ENCODE results near the gene PHKB. TPM values are rescaled to one million over a fixed set of nuclear protein-coding genes. Genes with fewer than 3 reads are reported as not detected.

Gene PHKB
- total and polyA plus RNA-seq, 2 of the 8 experiments (the other 6 are each of a cell fraction or from before 2014, with no cell fraction given) = 18.6 to 38.3 TPM

DNA sequence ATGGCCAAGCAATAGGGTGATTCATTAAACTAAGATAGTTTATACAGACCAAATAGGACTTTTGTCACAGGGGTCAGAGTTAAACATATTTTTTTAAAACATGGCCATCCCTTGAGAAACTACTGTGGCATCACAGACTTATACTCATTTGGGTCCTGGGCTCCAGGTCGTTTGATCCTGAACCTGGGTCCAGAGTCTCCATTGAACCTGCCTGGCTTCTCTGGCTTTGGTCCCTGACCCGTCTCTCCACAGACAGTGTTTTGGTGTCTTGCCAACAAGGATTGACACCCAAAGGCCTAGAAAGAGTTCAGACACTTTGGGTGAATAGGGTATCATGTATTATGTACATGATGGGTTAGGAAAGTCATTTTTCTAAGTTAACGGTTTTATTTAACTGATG, 236.7 kb downstream of the PHKB start (continued):
- TF ChIP-seq EZH2 (IDR thresholded peaks at IDR 0.05; ENCODE audit: low read depth, low read length, severe bottlenecking) (no peak), RAD21 (IDR thresholded peaks at IDR 0.05 in 1 of 2, conservative IDR thresholded peaks at IDR 0.05 in 1 of 2; ENCODE audit: low read depth in 2 of 2, low read length in 2 of 2) (no peak), CBX5 (IDR thresholded peaks at IDR 0.05; ENCODE audit: low read depth, low read length) (no peak), SRF (IDR thresholded peaks at IDR 0.05; ENCODE audit: low read depth, low read length) (no peak), SIRT6 (IDR thresholded peaks at IDR 0.05; ENCODE audit: low read length) (no peak), POLR2A (IDR thresholded peaks at IDR 0.05; ENCODE audit: control extremely low read depth in 1 of 2, low read depth in 2 of 2, low read length in 2 of 2) (no peak), ATF3 (IDR thresholded peaks at IDR 0.05; ENCODE audit: insufficient read depth, low read depth, low read length) (no peak)
- TF ChIP-seq, protein P1, sequence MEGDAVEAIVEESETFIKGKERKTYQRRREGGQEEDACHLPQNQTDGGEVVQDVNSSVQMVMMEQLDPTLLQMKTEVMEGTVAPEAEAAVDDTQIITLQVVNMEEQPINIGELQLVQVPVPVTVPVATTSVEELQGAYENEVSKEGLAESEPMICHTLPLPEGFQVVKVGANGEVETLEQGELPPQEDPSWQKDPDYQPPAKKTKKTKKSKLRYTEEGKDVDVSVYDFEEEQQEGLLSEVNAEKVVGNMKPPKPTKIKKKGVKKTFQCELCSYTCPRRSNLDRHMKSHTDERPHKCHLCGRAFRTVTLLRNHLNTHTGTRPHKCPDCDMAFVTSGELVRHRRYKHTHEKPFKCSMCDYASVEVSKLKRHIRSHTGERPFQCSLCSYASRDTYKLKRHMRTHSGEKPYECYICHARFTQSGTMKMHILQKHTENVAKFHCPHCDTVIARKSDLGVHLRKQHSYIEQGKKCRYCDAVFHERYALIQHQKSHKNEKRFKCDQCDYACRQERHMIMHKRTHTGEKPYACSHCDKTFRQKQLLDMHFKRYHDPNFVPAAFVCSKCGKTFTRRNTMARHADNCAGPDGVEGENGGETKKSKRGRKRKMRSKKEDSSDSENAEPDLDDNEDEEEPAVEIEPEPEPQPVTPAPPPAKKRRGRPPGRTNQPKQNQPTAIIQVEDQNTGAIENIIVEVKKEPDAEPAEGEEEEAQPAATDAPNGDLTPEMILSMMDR (IDR thresholded peaks at IDR 0.05; ENCODE audit: control extremely low read depth in 1 of 3, insufficient read depth in 1 of 3, low read depth in 1 of 3, low read length in 3 of 3) = no peak
- TF ChIP-seq, protein P2, sequence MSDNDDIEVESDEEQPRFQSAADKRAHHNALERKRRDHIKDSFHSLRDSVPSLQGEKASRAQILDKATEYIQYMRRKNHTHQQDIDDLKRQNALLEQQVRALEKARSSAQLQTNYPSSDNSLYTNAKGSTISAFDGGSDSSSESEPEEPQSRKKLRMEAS (IDR thresholded peaks at IDR 0.05) = no peak

Data from H1 (cell line).